CD14-positive monocyte (primary cell): ENCODE measurements around the gene KEL. TPM values are rescaled to one million over a fixed set of nuclear protein-coding genes. Genes with fewer than 3 reads are reported as not detected.

ENCODE experiments used
- DNase-seq, 3 donors: peaks; one replicate each; pipeline ENCODE4 v3.0.0-alpha.2; 2011 to 2022
- H2AFZ ChIP-seq: 2 replicates; pipeline ENCODE4 v1.6.0; 2012; ENCODE audit warnings: mild to moderate bottlenecking, low read depth, low read length, inconsistent platforms; ENCODE audit not compliant: insufficient read depth, poor library complexity, severe bottlenecking
- H3K27ac ChIP-seq, 2 donors: 1 replicate in 1 of 2; 2 replicates in 1 of 2; pipeline ENCODE4 v1.5.1; 2012 to 2013; ENCODE audit warnings: low read length in 2 of 2, control low read depth in 1 of 2, inconsistent platforms in 1 of 2, low read depth in 1 of 2, mild to moderate bottlenecking in 1 of 2
- H3K27me3 ChIP-seq, 2 donors: one replicate each; pipeline versions ENCODE4 v1.6.0 to v1.6.1; 2011 to 2013; ENCODE audit warnings: low read length in 2 of 2; ENCODE audit not compliant: control insufficient read depth in 2 of 2, insufficient read depth in 2 of 2
- H3K36me3 ChIP-seq, 2 donors: replicated peaks in 1 of 2; 1 replicate in 1 of 2; 2 replicates in 1 of 2; pipeline versions ENCODE4 v1.5.1 to v1.6.1; 2012 to 2013; ENCODE audit warnings: low read length in 2 of 2, control low read depth in 1 of 2, inconsistent platforms in 1 of 2, mild to moderate bottlenecking in 1 of 2; ENCODE audit not compliant: insufficient read depth in 2 of 2, control insufficient read depth in 1 of 2
- H3K4me1 ChIP-seq, 2 donors: 1 replicate in 1 of 2; 2 replicates in 1 of 2; pipeline versions ENCODE4 v1.5.1 to v1.6.1; 2012 to 2013; ENCODE audit warnings: low read length in 2 of 2, control low read depth in 1 of 2, inconsistent platforms in 1 of 2, mild to moderate bottlenecking in 1 of 2, moderate library complexity in 1 of 2; ENCODE audit not compliant: insufficient read depth in 2 of 2, control insufficient read depth in 1 of 2
- H3K4me2 ChIP-seq: replicated peaks from 2 replicates; pipeline ENCODE3; 2012; ENCODE audit warnings: low read length, moderate library complexity, mild to moderate bottlenecking; ENCODE audit not compliant: poor library complexity, severe bottlenecking; ENCODE audit errors: extremely low read depth
- H3K4me3 ChIP-seq, 3 experiments: fragments of 200-600 bp in 1 of 3; sonication (generic) in 1 of 3; replicated peaks in 1 of 3; 1 replicate in 2 of 3; 2 replicates in 1 of 3; pipeline ENCODE4 v1.5.1; 2011 to 2013; ENCODE audit warnings: low read length in 3 of 3, mild to moderate bottlenecking in 3 of 3, control low read depth in 2 of 3, low read depth in 2 of 3, inconsistent platforms in 1 of 3, moderate library complexity in 1 of 3
- H3K79me2 ChIP-seq: 2 replicates; pipeline ENCODE4 v1.6.0; 2012; ENCODE audit warnings: mild to moderate bottlenecking, control low read depth, inconsistent platforms, low read length, moderate library complexity; ENCODE audit not compliant: insufficient read depth
- H3K9ac ChIP-seq: 2 replicates; pipeline ENCODE4 v1.6.0; 2017; ENCODE audit warnings: low read length, mild to moderate bottlenecking; ENCODE audit not compliant: insufficient read depth, poor library complexity, severe bottlenecking
- H3K9me3 ChIP-seq, 2 donors: replicated peaks in 1 of 2; 1 replicate in 1 of 2; 2 replicates in 1 of 2; pipeline versions ENCODE4 v1.5.1 to v1.6.1; 2012 to 2013; ENCODE audit warnings: low read length in 2 of 2, control low read depth in 1 of 2; ENCODE audit not compliant: control insufficient read depth in 1 of 2, insufficient read depth in 1 of 2
- H4K20me1 ChIP-seq: 2 replicates; pipeline ENCODE4 v1.6.0; 2012; ENCODE audit warnings: mild to moderate bottlenecking, low read length, control low read depth, moderate library complexity; ENCODE audit not compliant: insufficient read depth
- H3K27ac Mint-ChIP-seq, 7 donors: one replicate each; pipeline ENCODE4 v1.8.0; 2020; ENCODE audit warnings: mild to moderate bottlenecking in 7 of 7, mixed read lengths in 7 of 7, moderate library complexity in 6 of 7, inconsistent platforms in 2 of 7
- H3K27me3 Mint-ChIP-seq, 3 donors: one replicate each; pipeline ENCODE4 v1.8.0; 2021 to 2022; ENCODE audit warnings: low read depth in 3 of 3, mild to moderate bottlenecking in 3 of 3, mixed read lengths in 3 of 3, moderate library complexity in 3 of 3, inconsistent platforms in 1 of 3
- H3K36me3 Mint-ChIP-seq, 2 donors: one replicate each; pipeline ENCODE4 v1.8.0; 2020; ENCODE audit warnings: mixed read lengths in 2 of 2, inconsistent platforms in 1 of 2, mild to moderate bottlenecking in 1 of 2
- H3K4me1 Mint-ChIP-seq: one replicate; pipeline ENCODE4 v1.8.0; 2020; ENCODE audit warnings: mild to moderate bottlenecking, mixed read lengths
- H3K4me3 Mint-ChIP-seq, 2 donors: one replicate each; pipeline ENCODE4 v1.8.0; 2020; ENCODE audit warnings: mild to moderate bottlenecking in 2 of 2, mixed read lengths in 2 of 2, moderate library complexity in 1 of 2
- H3K9me3 Mint-ChIP-seq, 7 donors: one replicate each; pipeline ENCODE4 v1.8.0; 2020 to 2022; ENCODE audit warnings: mixed read lengths in 7 of 7, mild to moderate bottlenecking in 6 of 7, moderate library complexity in 6 of 7, inconsistent platforms in 2 of 7
- WGBS: methylation state at CpG from one replicate; pipeline ENCODE4 v1.1.5; 2013; ENCODE audit warnings: missing lambda C conversion rate; ENCODE audit not compliant: insufficient coverage; 5-methylcytosine and 5-hydroxymethylcytosine counted together
- intact Hi-C, 2 donors: fragments of 100-400 bp; cut with micrococcal nuclease; formaldehyde crosslinking; loops; one replicate each; pipeline versions ENCODE4 v1.15.0 to v1.15.1; 2023
- polyA plus RNA-seq, 3 donors: library from polyadenylated mRNA; depleted of rRNA in 1 of 3; unstranded in 2 of 3; stranded (reverse) in 1 of 3; fragments of 300-500 nt in 2 of 3; fragments of >200 nt in 1 of 3; fragmentation: Illumina TruSeq in 2 of 3; gene quantifications; 1 replicate in 2 of 3; 2 replicates in 1 of 3; pipeline ENCODE4 v1.2.3, GENCODE V29; 2012 to 2021
- TF ChIP-seq, protein P1 (sequence below): fragments of 200-600 bp; IDR thresholded peaks from one replicate; pipeline ENCODE4 v1.8.0; 2022; ENCODE audit warnings: antibody characterized with exemption, mild to moderate bottlenecking

KEL gene
- polyA plus RNA-seq, 3 donors: 2.5 TPM; not detected in 2

DNA sequence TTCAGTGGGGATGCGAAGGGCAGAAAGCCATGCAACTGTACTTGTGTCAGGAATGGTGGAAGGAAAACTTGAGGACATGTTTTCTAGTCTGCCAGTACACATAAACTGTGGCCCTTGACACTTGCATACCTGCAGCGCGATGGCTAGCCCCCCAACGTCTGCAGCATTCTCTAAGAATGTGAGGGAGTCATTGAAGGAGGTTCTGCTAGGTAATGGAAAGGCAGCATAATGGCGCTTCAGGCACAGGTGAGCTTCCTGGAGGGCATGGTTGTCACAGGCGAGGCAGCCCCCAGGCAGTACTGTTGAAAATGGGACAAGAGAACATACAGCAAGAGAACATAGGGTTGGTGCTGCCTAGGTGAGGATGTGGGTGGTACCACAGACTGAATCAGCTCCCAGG is 19.4 kb downstream of the KEL start:
- Mint-ChIP-seq H3K4me3 (no peak overlapping the region), H3K27me3 (peaks cover 5 to 24% (median 7%) of the 10 kb centered on the region in 3 donors), H3K9me3 (peaks cover 0 to 5% (median 0%) of the 10 kb centered on the region in 7 donors), H3K36me3 (no peaks in the 10 kb centered on the region), H3K27ac (peak overlapping the region in 1 of 7 donors; percentile 17), H3K4me1 (no peaks in the 10 kb centered on the region)
- Histone ChIP-seq H3K9me3 (no peaks in the 10 kb centered on the region), H3K36me3 (no peaks in the 10 kb centered on the region), H3K27me3 (no peaks in the 10 kb centered on the region), H2AFZ (no peak overlapping the region), H3K4me2 (no peak overlapping the region), H3K27ac (no peak overlapping the region), H3K4me3 (no peak overlapping the region), H3K79me2 (no peaks in the 10 kb centered on the region), H3K4me1 (no peaks in the 10 kb centered on the region), H4K20me1 (no peaks in the 10 kb centered on the region), H3K9ac (no peak overlapping the region)
- TF ChIP-seq, protein P1, sequence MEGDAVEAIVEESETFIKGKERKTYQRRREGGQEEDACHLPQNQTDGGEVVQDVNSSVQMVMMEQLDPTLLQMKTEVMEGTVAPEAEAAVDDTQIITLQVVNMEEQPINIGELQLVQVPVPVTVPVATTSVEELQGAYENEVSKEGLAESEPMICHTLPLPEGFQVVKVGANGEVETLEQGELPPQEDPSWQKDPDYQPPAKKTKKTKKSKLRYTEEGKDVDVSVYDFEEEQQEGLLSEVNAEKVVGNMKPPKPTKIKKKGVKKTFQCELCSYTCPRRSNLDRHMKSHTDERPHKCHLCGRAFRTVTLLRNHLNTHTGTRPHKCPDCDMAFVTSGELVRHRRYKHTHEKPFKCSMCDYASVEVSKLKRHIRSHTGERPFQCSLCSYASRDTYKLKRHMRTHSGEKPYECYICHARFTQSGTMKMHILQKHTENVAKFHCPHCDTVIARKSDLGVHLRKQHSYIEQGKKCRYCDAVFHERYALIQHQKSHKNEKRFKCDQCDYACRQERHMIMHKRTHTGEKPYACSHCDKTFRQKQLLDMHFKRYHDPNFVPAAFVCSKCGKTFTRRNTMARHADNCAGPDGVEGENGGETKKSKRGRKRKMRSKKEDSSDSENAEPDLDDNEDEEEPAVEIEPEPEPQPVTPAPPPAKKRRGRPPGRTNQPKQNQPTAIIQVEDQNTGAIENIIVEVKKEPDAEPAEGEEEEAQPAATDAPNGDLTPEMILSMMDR: no peak
- 97% methylated on average over 6 of the region's 6 CpGs for WGBS
- DNase-seq: no peak
- intact Hi-C loops: no loop called here

DNA sequence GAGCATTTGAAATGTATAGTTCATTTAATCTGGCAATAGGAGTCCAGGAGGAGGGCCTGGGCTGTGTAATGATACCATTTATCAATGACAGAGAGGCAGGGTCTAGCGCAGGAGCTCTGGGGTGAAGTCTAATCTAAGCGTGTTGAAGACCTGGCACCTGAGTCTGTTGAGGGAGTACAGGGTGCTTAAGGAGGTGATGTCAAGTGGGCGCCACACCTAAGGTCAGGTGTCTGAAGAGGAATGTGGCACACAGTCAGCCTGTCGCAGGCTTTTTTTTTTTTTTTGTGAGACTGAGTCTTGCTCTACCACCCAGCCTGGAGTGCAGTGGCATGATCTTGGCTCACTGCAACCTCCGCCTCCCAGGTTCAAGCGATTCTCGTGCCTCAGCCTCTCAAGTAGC is 20.6 kb downstream of the KEL start:
- H3K4me2 ChIP-seq: no peak overlapping the region
- Mint-ChIP-seq H3K4me1 (no peaks in the 10 kb centered on the region), H3K9me3 (peaks cover 0 to 6% (median 0%) of the 10 kb centered on the region in 7 donors), H3K27ac (no peak overlapping the region), H3K27me3 (peaks cover 5 to 24% (median 7%) of the 10 kb centered on the region in 3 donors), H3K4me3 (no peak overlapping the region), H3K36me3 (no peaks in the 10 kb centered on the region)
- DNase-seq: no peak
- TF ChIP-seq, protein P1: no peak
- H4K20me1 ChIP-seq: no peaks in the 10 kb centered on the region
- H3K36me3 ChIP-seq: no peaks in the 10 kb centered on the region
- no peak overlapping the region for H2AFZ ChIP-seq
- intact Hi-C loops: no loop called here
- no peaks in the 10 kb centered on the region for H3K27me3 ChIP-seq
- WGBS: 97% methylated on average over 3 of the region's 7 CpGs
- no peak overlapping the region for H3K27ac ChIP-seq
- no peak overlapping the region for H3K4me3 ChIP-seq
- no peaks in the 10 kb centered on the region for H3K79me2 ChIP-seq
- no peak overlapping the region for H3K9ac ChIP-seq
- no peaks in the 10 kb centered on the region for H3K9me3 ChIP-seq
- H3K4me1 ChIP-seq: no peaks in the 10 kb centered on the region
